ENCODE data around the gene TRPM5.

TRPM5 gene

DNA sequence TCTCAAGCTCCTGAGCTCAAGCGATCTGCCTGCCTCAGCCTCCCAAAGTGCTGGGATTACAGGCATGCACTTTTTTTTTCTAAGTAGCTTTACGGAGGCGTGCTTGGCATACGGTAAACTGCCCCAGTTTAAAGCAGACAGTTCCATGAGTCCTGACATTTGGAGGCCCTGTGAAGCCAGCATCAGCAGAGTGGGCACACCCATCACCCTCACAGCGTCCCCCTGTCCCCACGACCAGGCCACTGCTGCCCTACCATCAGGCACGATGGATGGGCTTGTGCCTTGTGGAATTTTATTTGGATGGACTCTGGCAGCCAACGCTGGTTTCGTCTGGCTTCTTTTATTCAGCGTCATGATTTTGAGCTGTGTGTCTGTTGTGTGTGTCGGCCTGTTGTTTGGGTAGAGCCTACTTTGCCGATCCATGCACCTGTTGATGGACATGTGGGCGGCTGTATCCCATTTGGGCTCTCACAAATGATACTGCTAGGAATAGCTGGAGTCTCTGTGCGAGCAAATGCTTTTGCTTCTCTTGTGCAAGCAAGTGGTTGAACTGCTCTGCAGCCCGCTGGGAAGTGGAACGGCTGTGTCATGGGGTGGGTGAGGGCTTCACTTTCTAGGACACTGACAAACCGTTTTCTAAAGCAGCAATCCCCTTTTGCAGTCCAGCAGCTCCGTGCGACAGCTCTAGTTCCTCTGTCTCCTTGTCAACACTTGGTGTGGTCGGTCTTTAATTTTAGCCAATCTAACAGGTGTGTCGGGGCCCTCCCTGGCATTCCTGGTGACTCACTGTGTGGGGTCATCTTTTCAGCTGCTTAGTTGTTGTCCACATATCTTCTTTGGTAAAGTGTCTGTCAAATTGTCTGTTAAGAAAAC, 24.3 kb upstream of the TRPM5 start:
- no peak for DNase-seq

DNA sequence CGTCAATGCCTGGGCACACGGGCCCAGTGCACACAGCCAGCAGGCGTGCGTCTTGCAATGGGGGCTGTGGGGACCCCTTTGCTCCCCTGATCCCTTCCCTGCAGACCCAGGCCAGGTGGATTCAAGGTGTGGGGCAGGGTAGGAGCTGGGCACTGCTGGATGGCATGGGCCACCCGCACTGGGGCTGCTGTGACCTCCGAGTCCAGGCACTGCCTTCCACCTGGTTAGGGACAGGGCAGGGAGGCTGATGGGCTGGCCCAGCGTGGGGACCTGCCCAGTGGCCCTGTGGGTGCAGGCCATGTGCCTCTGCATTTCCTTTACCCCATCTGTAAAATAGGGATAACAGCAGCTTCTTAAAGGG, 23.4 kb upstream of the TRPM5 start:
- no peak for DNase-seq

DNA sequence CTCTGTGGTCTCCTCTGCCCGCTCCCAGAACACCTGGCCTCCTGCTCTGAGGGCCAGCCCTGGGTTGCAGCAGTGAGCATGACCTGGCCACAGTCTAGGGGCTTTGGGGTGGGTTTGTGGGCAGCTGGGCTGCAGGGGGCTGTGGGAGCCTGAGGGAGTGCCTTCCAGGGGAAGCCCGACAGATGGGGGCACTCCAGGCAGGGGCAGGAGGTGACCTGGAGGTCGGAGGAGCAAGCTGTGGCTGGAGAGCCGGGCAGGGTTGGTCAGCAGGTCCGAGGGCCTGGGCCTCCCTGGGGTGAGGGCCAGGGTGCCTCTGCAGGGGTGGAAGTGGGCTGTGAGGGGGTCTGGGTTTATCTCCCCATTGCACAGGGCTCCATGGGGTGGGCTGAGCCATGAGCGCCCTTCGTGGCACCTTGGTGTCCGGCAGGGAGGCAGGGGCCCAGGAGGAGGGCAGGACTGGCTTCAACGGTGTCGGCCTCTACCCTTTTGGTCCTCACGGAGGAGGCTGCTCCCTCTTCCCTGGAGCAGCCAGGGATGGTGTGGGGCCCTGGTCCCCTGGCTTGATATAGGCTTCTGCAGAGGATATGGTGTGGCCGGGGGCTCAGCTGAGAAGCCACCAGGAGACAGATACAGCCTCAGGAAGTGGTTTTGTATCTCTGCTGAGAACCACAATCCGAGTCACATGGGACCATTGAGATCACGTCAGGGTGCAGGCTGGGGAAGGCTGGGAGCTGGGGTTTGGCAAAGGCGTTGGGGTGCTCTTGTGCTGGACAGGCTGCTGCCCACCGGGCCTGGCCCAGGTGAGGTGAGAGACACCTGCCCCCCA, 22.8 kb upstream of the TRPM5 start:
- DNase-seq = peak in 3 of 5 experiments; percentile 26 to 93 (median 69)

DNA sequence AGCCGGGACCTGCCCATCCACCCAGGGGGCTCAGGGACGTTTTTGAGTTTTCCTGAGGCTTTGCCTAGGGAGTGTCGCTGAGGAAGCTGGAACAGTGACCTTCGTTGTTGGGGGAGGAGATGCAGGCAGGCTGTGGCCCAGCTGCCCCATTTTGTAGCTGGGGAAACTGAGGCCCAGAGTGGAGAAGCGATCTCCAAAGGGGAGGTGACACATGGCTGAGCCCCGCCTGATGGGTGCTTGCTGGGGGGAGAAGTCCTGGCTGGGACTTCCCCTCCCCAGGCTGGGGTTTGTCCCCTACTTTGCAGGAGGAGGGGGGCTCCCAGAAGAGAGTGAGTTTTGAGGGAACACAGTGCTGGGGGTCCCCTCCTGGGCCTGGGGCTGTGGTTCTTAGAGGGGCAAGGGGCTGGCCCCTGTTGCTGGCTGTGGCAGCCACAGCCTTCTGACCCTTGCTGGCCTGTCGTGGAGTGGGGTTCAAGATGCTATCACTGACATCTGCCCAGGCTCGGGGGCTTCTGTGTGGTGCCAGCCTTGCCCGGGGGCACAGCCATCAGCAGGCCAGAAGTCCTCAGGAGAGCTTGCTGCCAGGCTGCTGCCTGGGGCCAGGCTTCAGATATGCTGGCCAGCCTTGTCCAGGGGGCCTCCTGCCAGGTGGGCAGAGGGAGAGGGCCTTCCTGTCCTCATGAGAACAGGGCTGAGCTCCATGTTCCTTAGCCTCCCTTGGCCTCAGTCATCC, 21.9 kb upstream of the TRPM5 start:
- DNase-seq = no peak

DNA sequence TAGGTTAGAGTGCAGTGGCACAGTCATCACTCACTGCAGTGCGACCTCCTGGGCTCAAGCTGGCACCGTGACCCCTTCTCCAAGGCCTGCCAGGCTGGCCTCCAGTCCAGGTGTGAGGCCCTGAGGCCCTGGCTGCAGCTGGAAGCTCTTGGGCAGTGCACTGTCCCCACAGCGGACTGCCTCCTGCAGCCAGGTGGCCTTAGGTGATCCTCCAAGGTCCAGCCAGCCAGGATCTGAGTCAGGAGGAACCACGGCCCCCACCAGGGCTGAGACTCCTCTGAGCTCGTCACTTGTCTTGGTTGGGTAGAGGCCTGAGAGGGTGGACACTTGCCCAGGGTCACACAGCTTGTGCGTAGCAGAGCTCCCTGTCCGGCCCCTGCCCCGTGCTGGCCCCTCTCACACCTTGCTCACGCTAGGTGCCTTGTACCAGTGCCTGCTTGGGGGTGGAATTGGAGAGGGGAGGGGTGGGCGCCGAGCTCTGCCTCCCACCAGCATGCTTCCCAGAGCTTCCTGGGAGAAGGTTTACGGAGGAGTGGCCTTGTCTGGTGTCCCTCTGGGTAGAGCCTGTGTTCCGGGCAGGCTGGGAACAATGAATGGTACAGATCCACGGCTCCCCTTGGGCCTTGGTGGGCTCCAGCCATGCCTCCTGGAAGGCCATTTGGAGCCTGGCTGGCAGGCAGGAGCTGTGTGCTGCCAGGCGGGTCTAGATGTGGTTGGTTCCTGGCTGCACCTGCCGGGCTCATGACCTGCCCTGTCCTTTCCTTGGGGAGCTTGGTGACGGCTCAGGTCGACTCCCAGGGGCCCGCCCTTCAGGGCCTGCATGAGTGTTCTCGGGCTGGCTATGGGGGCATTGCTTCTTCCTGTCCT, 21.1 kb upstream of the TRPM5 start:
- no peak for DNase-seq

DNA sequence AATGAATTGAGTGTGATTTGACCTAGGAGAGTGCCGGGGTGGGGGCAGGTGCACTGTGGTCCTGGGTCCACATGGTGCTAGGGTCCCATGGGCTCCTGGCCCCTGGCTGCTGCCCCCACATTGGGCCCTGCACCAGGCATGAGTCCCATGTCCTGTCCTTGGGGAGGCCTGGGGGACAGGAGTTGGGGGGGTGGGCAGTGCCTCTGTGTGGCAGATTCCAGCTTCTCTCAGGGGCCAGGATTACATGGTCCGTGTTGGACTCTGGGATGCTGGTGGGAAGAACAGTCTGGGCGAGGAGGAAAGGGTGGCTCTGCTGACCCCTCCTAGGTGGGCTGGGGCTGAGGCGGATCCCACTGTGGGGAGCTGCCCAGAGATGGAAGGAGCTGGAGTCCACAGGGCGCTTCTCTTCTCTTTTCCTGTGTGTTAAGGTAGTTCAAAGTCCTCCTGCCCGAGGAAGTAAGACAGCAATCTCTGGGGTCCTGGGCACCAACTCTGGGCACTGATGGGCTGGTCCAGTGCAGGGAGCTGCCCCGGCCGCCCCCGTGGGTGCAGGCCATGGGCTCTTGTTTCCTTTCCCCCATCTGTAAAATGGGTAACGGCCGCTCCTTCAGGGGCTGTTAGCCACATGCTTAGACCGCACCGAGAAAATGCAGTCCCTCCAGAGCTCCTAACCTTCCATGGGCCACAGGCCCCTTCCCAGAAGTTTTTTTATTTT, 20.3 kb upstream of the TRPM5 start:
- no peak for DNase-seq

DNA sequence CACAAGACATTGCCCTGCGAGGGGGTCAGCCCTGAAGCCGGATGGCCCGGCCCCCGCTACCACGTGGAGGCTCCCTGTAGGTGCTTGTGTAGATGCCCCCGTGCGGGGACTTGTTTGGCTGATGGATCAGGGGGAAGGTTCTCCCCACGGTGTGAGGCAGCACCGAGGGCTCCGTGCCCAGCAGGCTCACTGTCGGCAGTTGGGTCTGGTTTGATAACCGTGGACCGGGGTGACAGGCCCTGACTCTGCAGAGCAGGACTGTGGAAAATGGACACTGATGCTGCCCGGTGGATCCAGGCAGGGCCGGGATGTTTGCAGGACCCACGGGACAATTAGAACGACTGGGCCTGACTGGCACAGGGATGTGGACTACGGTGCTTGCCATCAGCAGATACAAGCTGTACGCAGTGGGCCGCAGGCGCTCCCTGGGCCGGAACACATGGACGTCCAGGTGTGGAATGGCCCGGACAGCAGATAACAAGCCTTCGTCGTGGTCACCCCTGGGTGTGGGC, 19.5 kb upstream of the TRPM5 start:
- no peak for DNase-seq

DNA sequence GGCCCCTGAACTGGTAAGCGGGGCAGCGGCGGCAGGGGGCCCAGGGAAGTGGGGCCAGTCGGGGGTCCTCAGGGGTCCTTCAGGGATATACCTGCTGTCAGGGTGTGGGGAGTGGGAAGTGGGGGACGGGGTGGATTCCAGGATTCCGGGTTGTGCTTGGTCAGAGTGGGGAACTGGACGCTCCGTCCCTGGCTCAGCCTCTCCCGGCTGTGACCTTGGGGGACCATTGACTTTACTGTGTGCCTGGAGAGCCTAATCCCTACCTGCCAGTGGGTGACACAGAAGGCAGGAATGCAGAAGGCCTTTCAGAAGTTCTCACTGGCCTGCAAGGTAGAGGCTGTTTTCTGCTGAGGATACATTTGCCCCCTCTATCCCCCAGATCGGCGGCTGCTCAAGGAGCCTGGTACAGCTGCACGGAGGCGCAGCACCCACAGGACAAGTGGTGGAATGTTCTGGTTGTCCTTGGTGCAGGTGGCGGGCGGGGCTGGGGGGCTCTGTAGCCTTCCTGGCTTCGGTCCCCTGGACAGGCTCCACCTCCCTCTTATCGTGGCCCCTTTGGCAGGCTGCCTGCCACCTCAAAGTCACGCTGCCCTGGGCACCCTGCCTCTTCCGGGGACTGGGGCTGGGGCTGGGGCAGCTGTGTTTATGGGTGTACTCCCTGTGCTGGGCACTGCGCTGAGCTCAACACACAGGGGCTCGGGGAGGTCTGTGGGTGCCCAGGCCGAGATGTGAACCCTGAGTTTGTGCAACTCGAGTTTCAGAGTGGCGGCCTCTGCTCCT, 18.9 kb upstream of the TRPM5 start:
- DNase-seq = no peak

DNA sequence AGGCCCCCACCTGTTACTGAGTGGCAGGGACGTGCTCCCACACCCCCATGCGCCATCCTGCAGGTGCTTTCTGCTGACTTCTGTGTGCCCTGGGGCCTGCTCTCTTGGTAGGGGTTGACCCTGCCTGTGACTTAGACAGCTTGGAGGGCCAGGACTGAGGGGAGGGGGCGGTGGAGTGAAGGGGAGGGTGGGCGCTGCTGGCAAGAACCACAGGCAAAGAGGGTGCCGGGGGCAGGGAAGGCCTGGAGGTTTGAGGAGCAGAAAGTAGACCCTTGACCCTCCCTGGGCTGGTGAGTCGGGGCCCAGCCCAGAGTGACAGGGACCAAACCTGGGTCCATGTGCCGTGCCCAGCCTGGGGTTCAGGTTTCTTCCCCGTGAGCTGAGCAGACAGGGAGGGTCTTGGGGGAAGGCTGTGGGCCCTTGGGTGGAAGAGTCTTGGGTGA, 18.2 kb upstream of the TRPM5 start:
- DNase-seq = no peak

DNA sequence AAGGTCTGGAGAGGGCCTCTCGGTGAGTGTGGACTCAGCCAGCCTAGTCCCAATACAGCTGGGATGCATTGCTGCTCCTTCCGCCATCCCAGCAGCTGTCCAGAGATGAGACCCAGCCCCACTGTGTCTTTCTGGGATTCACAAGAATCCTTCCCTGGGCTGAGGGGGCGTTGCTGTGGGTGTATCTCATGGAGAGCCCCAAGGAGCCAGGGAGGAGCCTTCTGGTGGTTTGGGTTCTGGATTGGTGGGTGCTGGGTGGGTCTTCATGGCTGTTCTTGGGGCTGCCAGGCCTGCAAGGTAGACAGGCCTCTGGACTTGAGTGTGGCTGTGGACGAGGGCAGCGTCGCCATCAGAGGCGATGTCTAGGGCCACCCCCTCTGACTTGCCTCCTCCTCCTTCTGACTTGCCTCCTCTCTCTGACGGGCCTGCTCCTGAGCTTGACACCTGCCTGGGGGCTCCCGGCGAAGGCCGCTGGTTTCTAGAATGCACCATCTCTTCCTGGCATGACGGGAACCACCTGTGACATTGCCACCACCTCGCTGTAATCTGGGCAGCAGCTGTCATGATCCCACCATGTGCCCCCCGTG, 17.7 kb upstream of the TRPM5 start:
- no peak for DNase-seq

DNA sequence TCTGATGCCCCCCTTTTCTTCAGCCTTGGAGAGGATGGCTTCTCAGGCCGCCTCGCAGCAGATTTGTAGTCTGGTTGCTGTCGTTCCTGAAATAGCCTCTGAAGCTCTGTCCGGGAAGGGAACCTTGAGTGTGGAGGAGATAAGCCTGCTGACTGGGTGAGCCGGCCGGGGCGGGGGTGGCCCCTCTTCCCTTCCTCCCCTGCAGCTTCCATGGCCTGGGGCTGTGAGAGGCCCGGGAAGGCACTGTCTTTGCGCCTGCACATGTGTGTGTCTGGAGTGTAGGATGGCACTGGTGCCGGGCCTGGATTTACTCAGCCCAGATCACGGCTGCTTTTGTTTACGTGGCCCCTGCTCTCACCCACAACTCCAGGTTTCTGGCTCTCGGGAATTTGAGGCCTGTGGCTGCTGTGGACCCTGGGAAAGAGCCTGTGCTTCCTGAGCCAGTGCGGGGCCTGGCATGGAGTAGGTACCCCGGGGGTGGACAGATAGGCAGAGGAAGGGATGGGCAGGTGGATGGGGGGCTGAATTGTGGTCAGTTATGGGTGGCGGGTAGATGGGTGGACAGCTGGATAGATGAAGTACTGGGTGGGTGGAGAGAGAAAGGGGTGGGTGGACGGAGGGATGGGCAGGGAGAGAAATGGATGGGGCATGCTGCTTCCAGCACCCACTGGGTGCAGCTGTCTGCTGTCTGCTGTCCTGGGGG, 17.1 kb upstream of the TRPM5 start:
- DNase-seq = no peak

DNA sequence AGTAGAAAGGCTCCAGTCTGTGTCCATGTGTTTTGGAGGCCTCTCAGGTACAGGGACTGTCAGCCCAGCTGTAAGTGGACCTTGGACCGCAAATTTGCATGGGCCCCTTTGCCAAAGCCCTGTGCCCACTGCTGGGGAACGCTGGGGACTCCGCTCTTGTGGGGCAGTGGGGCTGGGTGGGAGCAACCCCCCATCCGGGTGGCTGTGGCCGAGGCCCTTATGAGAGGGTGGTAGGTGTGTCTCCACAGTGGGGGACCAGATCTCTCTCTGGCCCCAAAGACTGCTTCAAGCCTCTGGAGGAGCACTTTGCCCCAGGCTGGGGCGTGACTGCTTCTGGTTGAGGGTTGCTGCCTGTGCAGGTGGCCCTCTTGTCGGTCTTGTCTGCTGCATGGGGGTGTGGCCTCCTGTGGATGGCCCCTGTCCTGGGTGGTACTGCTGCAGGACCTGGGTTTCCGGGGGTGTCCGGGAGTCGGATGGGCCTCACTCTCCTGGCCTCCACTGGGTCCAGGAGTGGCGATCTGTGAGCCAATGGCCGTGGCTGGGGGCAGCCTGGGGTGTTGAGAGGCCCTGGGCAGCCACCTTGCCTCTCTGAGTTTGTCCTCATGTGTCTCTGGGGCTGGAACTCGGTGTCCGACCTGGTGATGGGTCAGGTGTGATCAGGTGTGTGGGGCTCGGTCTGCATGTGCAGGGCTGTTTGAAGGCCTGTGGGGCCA, 16.4 kb upstream of the TRPM5 start:
- no peak for DNase-seq

DNA sequence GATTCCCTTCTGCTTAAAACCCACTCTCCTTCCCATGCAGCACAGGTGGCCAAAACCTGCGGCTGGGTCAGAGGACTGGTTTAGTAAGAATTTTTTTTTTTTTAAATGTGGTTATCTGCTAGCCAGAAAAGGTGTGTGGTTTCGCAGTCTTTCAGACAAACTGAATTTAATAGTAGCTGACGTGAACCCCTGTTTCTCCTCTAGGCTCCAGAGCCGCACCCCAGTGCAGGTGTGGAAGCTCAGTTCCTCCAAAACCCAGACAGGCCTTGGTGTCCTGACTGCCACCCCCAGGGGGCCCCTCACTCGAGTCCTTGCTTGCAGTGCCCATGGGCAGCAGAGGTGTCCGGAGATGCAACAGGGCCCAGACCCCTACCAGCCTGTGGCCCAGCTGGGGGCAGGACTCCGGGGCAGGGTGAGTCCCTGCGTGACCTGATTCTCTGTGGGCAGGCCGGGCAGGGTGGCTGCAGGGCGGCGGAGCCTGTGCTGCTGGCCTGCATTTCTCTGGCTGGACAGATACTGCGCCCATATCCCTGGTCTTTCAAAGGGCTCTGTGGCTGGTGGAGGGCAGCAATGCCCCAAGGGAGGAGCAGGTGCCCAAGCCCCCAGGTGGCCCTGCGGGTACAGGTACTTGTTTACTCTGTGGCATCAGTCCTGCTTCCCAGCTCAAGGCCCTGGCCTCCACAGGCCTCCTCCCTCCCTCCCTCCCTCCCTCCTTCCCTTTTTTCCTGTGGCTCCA, 15.7 kb upstream of the TRPM5 start:
- DNase-seq = no peak

DNA sequence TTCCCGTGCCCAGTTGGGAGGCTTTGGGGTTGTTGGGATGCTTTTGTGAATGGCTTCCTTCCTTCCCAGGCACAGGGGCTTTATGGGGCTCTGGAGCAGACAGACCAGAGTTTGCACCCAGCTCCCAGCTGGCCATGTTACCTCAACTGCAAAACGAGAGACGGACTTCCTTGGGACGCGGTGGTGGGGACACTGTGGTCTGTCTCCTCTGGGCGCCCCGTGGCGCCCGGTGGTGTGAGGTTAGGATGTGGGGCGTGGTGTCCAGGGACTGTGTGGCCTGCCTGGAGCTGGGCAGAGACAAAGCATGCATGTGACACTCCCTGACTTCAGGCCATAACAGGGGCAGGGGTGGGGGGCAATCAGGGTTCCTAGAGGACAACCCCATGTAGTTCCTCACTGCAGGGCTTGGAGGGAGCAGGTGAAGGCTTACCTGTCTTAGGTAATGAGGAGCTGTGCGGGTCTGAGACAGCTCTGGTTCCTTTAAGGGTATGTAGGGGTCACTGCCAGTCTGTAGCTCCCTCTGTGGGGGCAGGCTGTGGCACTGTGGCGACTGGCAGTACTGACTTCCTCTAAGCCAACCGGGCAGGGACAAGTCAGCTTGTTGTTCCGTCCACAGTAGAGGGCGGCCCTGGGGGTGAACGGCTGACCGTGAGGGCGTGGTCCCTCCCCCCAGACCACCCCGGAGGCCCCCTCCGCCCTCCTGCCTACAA, 14.9 kb upstream of the TRPM5 start:
- no peak for DNase-seq

DNA sequence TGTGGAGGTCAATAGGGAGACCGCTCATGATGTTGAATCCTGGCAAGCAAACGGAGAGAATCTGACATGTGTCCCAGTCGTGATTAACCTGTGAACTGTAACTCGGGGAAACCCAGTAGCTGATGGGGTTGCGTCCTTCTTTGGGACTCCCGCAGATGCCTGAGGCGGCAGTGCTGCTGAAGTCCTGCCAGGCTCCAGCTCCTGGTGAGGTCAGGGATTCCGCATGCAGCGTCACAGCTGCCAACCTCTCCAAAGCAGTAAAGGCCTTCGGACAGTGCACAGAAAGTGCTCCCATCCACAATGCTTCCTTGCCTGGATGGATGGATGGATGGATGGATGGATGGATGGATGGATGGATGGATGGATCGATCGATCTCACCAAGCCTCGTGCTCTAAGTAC, 14.0 kb upstream of the TRPM5 start:
- no peak for DNase-seq

DNA sequence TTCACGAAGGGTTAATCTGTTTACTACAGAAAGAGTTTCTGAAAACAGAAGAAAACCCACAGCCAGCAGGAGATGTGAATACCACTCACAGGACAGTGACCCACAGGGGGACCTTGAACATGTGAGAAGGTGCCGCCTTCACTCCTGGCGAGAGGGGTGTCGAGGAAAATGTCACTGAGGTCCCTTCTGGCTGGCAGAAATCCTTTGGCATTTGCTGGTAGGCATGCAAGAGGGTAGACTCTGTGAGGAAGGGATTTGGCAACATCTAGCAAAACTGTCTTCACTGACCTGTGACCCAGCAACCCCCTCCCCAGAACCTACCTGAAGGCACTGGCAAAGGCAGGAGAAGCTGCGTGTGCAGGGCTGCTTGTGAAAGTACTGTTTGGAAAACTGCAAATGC, 9.1 kb upstream of the TRPM5 start:
- DNase-seq = no peak

DNA sequence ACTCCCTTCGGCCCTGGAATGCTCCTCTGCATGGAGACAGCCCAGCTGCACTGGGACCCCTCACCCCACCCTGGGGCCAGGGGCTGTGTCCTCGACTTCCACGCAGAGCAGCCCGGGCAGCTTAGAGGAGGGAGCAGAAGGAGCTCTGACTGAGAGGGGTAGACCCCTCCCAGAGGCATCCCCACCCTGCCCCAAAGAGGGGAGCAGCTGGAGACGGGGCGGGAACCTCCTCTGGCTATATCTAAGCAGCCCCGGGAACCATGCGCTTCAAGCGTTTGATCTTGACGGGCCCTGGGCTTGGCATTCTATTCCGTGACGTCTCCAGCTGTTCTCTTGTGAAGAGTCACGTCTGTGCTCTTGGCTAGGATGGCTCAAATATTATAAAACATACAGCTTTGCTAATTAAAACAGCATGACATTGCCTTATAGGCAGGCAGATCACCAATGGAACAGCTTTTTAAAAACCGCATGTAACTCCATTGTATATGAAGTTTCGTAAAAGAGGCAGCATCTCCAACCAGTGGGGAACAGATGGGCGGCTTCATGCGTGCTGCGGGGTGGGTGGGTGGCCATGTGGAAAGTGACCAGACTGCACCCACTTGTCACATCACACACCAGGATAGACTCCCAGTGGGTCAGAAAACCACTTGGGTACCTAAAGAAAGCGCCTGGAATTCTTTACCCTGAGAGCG, 8.2 kb upstream of the TRPM5 start:
- no peak for DNase-seq
